Adrenal gland (tissue), 5 donors: ENCODE measurements around the gene CLCNKB.

Experiments
- POLR2A ChIP-seq, 2 donors: fragments of 450-650 bp; IDR thresholded peaks; one replicate each; pipeline ENCODE4 v1.6.1; 2017; ENCODE audit warnings: antibody characterized with exemption in 2 of 2, mild to moderate bottlenecking in 2 of 2, moderate library complexity in 1 of 2
- TF ChIP-seq, protein P1 (sequence below), 6 experiments: fragments of 450-650 bp in 4 of 6; fragments of 200-600 bp in 2 of 6; sonication (generic) in 1 of 6; IDR thresholded peaks; 1 replicate in 5 of 6; 2 replicates in 1 of 6; pipeline versions ENCODE4 v1.5.1 to v1.8.0; 2016 to 2021; ENCODE audit warnings: antibody characterized with exemption in 6 of 6, mild to moderate bottlenecking in 2 of 6, moderate library complexity in 1 of 6
- donor health status: DM: no; HTN: no; CAD: no.

- TF ChIP-seq, protein P1, sequence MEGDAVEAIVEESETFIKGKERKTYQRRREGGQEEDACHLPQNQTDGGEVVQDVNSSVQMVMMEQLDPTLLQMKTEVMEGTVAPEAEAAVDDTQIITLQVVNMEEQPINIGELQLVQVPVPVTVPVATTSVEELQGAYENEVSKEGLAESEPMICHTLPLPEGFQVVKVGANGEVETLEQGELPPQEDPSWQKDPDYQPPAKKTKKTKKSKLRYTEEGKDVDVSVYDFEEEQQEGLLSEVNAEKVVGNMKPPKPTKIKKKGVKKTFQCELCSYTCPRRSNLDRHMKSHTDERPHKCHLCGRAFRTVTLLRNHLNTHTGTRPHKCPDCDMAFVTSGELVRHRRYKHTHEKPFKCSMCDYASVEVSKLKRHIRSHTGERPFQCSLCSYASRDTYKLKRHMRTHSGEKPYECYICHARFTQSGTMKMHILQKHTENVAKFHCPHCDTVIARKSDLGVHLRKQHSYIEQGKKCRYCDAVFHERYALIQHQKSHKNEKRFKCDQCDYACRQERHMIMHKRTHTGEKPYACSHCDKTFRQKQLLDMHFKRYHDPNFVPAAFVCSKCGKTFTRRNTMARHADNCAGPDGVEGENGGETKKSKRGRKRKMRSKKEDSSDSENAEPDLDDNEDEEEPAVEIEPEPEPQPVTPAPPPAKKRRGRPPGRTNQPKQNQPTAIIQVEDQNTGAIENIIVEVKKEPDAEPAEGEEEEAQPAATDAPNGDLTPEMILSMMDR (IDR thresholded peaks at IDR 0.05): no peak
- no peak for TF ChIP-seq POLR2A (IDR thresholded peaks at IDR 0.05)
Observed at GRCh38 chr1:16101623-16102022, 58.0 kb downstream of the CLCNKB start.
